ENCODE data around the gene PLEKHA8.
A peak's percentile ranks its signal among the peaks of the same experiment; 100 is the strongest.

PLEKHA8 gene

DNA sequence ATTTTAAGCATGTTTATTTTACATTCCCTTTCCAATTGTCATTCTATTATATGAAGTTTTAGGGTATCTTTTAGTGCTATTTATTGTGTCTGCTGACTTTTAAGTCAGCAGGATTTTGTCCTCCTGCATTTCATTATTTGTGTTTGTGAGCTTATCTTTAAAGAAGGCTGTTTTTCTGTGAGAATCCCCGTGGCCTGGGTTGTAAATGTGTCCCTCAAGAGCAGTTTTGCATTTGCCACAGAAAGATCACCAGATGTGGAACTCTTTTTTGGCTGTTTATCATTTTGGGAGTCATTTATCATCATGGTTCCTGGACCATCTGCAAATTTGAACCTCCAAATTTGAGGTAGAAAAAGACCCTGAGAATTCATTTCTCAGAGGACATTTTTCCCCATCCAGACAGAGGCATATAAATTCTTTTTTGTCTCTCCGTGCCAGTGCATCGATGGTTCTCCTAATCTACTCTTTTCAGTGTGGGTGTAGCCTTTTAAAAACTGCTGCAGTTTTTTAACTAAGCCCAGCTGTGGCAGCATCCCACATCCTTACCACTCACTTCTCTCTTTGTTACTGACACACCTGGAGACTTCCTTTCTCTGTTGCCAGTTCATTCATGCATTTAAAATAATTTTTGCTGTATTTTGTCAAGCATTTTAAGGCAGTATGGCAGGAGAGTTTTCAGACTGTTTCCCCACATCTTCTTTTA, 86.5 kb downstream of the PLEKHA8 start:
- no peak for DNase-seq

- no peak for DNase-seq
Observed at GRCh38 chr7:30115709-30116297, 87.6 kb downstream of the PLEKHA8 start.

- DNase-seq: no peak
Observed at GRCh38 chr7:30116771-30117170, 88.6 kb downstream of the PLEKHA8 start.

- no peak for DNase-seq
Observed at GRCh38 chr7:30117896-30118295, 89.7 kb downstream of the PLEKHA8 start.

- DNase-seq: no peak
Observed at GRCh38 chr7:30119890-30120577, 91.8 kb downstream of the PLEKHA8 start.

DNA sequence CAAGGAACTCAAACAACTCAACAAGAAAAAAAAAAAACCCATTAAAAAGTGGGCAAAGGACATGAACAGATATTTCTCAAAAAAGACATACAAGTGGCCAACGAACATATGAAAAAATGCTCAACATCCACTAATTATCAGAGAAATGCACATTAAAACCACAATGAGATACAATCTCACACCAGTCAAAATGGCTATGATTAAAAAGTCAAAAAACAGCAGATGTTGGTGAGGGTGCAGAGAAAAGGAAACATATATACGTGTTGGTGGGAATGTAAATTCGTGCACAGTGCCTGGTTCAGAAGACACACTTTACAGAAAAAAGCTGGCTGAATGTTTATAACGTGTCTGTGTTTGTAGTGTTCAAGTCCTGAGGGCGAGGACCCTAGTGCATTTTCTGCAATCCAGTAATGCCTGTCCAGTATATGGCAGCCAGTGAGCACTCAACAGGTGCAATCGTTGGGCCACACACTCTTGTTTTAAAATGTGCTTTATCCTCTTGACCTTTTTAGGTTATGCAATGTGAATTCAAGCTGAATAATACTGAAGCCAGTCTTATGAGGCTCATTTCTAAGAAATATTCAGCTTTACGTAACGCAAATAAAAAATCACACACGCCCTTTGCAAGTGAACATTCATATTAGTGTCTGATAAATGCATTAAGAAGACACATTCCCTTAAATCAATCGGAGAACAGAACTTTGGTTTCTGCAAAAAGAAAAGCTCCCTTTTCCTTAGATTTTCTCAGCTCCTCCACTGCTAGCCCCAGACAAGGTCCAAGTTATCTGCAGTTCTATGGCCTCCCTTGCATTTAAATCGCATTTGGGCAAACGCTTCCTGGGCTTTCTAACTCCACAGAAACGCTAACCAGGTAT, 105.8 kb downstream of the PLEKHA8 start:
- DNase-seq: no peak

DNA sequence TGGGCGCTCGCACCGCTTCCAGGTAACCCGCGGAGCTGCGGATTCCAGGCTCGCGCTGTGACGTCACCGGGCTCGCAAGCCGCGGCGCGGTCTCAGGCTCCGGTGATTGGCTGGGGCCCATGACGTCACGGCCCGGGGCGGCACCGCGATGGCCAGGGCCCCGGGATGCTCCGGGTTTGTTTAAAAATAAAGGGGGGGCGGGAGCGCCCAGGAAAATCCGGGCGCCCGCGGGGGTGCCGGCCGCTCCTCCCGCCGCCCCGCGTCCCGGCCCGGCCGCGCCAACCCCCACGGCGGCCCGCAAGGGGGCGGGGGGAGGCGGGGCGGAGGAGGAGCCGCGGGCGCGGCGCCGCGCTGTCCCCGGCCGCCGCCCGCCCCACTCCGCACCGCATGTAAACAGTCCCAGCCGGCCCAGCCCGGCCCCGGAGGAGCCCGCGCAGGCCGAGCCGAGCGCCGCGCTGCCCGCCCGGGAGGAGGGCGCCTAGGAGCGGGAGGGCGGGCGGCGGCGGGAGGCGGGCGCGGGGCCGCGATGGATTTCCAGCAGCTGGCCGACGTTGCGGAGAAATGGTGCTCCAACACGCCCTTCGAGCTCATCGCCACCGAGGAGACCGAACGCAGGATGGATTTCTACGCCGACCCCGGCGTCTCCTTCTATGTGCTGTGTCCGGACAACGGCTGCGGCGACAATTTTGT, 106.5 kb downstream of the PLEKHA8 start, which contains the start of gene MTURN:
MTURN (plus strand) TSS at position 376 of the 690 bp plus-strand sequence; CDS start at position 527, 151 bp downstream.
- DNase-seq: peak; percentile 61

- peak; percentile 20 for DNase-seq
Observed at GRCh38 chr7:30135301-30136116, 107.3 kb downstream of the PLEKHA8 start.

DNA sequence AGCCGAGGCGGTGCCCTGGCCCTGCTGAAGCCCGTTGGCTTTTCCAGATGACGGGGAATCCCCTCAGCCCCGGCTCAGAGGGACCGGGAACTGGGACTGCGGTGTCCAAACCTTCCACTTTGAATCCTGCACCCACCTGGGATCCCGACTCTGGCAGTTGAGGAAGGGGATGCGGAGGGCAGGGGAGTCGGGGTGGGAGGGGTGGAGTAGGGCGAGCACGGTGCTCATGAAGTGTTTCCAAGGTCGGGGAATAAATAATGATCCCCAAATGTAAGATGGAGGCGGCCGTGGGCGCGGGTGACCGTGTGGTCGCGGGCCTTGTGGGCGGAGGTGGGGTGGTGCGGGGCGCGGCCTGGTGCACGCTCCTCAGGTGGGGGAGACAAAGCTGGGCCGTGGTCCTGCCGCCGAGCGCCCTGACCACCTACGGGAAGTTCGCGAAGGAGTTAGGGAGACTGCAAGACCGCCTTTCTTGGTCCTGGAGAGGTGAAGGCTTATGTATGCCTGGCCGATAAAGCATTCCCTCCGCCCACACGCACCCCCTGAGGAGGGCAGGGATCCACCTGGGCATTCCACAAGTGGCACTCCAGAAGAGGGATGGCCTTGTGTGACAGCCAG, 108.0 kb downstream of the PLEKHA8 start:
- DNase-seq: peak; percentile 7

GRCh38 chr7:30136743-30137485, 108.7 kb downstream of the PLEKHA8 start:
- DNase-seq: no peak

DNA sequence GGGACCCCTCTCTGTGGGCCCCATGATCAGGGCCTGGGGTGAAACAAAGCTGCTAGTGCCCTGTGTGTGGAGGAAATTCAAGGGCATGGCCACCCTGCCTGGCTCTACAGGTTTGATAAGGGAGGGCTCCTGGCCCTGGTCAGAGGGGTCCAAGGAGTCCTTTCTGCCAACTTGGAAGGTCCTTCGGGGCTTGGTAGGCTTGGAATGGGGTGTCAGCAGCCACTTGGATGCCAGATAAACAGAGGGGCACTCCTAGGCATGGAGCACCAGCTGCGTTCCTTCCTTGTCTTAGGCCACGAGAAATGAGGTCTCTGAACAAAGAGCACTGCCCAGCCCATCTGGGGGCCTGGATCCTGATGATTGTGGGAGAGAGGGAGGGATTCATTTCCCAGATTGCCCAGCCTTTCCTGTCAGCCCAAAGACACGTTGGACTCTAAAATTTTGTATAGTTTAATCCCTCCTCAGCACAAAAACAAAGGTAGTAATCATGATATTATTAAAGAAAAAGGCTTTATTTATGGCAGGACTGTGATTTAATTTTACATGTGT, 111.7 kb downstream of the PLEKHA8 start:
- DNase-seq: no peak

- no peak for DNase-seq
Observed at GRCh38 chr7:30140456-30140855, 112.2 kb downstream of the PLEKHA8 start.

- peak; percentile 13 for DNase-seq
Observed at GRCh38 chr7:30142710-30143109, 114.5 kb downstream of the PLEKHA8 start.

- DNase-seq: peak; percentile 97
Observed at GRCh38 chr7:30143748-30144251, 115.6 kb downstream of the PLEKHA8 start.

- DNase-seq: no peak
Observed at GRCh38 chr7:30144657-30145306, 116.6 kb downstream of the PLEKHA8 start.

- no peak for DNase-seq
Observed at GRCh38 chr7:30145426-30145970, 117.3 kb downstream of the PLEKHA8 start.

DNA sequence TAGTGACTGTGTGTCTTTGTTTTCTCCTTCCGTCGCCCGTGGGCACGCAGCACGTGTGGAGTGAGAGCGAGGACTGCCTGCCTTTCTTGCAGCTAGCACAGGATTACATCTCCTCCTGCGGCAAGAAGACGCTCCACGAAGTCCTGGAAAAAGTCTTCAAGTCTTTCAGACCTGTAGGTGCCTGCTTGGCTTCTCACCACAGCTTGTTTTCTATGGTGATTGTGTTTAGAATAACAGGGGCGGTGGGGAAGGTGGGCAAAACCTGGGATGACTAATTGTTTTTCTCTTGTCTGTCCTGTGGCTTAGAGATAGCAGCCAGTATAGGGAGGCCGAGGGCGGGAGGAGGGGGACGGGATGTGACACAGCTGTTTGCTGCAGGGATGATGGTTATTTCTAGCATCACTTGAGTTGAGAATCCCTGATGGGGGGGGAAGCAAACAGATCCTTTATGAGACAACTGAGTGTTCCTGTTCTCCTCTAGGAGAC, 118.0 kb downstream of the PLEKHA8 start:
- DNase-seq: no peak

- no peak for DNase-seq
Observed at GRCh38 chr7:30147223-30147622, 119.0 kb downstream of the PLEKHA8 start.

- no peak for DNase-seq
Observed at GRCh38 chr7:30147785-30148184, 119.6 kb downstream of the PLEKHA8 start.

Data from DMS79 (cell line).